Smooth muscle cell of the pulmonary artery (primary cell): ENCODE measurements around the gene ENSA. TPM values are rescaled to one million over a fixed set of nuclear protein-coding genes. Genes with fewer than 3 reads are reported as not detected.

Source experiments
- total RNA-seq: library from RNA; depleted of rRNA; stranded (reverse); fragments of >200 nt; gene quantifications from 2 replicates; pipeline ENCODE4 v1.2.3, GENCODE V29; 2014

ENSA gene
- 54.9 and 62.0 TPM in 2 replicates for total RNA-seq

DNA sequence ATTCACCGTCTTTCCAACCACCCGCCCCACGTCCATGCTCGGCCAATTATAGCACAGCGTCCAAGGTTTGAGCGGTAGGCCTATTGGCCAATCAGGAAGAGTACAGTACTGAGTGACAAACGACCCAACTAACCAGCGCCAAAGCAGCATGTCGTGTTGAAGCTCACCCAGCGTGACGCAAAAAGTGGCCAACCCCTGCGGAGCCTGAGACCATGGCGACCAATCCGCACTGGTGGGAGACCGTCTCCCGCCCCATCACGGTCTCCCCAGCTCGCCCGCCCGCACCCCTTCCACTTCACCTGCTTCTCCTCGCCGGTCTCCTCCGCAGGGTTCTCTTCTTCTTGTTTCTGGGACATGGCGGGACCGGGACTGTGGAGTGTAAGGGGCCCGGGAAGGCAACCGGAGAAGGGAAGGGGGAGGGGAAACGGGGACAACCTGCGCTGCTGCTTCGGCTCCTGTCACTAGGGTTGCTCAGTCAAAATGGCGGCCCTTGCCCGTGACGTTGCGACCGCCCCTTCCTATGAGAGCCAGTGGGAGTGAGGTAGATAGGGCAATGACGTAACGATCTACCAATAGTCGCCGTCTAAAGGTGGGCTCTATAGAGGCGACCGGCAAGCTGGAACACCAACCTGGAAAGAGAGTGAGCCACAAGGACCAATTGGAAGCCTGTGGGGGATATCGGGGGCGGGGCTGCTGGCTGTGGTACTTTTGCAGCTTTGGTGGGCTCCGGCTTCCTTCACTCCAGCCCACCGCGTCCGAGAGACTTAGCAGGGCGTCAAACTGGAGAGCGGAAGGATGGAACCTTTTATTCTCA, at the start of gene ENSA:
Gene ENSA (minus strand): TSS at position 498 of the 814 bp plus-strand sequence. CDS start 142 bp downstream, at position 356.

DNA sequence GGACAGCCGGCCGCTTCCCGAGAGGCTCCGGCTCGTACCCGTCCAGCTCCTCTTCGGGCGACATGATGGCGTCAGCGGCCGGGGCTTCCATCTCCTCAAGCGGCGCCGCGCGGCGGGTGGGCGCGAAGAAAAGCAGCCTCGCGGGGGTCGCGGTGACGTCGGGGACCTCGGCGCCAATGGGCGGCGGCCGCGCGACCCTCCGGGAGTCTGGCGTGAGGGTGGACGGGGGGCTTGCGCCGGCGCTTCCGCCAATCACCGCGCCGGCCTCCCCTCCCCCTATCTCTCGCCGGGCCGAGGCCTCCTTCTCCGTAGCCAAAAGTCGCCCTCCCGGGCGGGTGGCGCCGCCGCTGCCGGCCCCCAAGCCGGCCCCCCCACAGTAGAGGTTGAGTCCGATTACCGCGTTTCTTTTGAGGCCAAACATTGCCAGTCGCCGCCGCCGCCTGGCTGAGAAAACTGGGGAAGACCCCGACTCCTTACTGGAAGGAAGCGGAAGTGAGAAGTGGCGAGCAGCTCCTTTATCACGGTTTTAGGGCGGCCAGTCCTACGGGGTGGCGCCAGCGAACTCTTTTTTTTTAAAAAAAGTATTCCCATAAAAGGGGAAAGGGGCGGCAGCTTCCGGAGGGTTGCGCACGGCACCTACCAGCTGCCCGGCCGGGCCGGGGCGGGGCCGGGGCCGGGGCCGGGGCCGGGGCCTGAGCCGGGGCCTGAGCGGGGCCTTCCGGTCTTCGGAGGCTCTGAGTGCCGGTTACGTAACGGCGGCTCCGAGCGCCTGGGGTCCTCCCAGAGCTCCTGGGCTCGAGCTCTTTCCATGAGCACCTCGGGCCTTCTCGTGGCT, 50.1 kb downstream of the ENSA start, which contains the start of gene MCL1:
Gene MCL1 (minus strand): TSS at position 501 of the 835 bp plus-strand sequence. CDS start 80 bp downstream, at position 421.

Other genes starting within 250 kb of the ENSA start
- gene TARS2, start 142.2 kb downstream of the ENSA start, total RNA-seq: 21.5 and 25.9 TPM in 2 replicates
- 42.9 and 72.5 TPM in 2 replicates for gene ECM1, start 121.5 kb downstream of the ENSA start, total RNA-seq
- 0.23 and 0.33 TPM in 2 replicates for gene FALEC, start 113.9 kb downstream of the ENSA start, total RNA-seq
- 13.4 and 31.1 TPM in 2 replicates for gene ADAMTSL4, start 80.2 kb downstream of the ENSA start, total RNA-seq
- gene MCL1, start 50.0 kb downstream of the ENSA start, total RNA-seq: 208 and 219 TPM in 2 replicates
- gene GOLPH3L, start 67.5 kb upstream of the ENSA start, total RNA-seq: 9.9 and 14.2 TPM in 2 replicates
- gene HORMAD1, start 91.3 kb upstream of the ENSA start, total RNA-seq: not detected in 2 replicates
- gene CTSS, start 136.2 kb upstream of the ENSA start, total RNA-seq: 3.2 and 5.9 TPM in 2 replicates
- 55.6 and 58.8 TPM in 2 replicates for gene CTSK, start 178.6 kb upstream of the ENSA start, total RNA-seq
- gene ARNT, start 247.0 kb upstream of the ENSA start, total RNA-seq: 41.1 and 45.4 TPM in 2 replicates